CD14-positive monocyte (primary cell): ENCODE data around the gene HS3ST4. TPM values are rescaled to one million over a fixed set of nuclear protein-coding genes. Genes with fewer than 3 reads are reported as not detected.

ENCODE experiments used
- DNase-seq, 3 donors: peaks; one replicate each; pipeline ENCODE4 v3.0.0-alpha.2; 2011 to 2022
- H2AFZ ChIP-seq: 2 replicates; pipeline ENCODE4 v1.6.0; 2012; ENCODE audit warnings: mild to moderate bottlenecking, low read depth, low read length, inconsistent platforms; ENCODE audit not compliant: insufficient read depth, poor library complexity, severe bottlenecking
- H3K27ac ChIP-seq, 2 donors: 1 replicate in 1 of 2; 2 replicates in 1 of 2; pipeline ENCODE4 v1.5.1; 2012 to 2013; ENCODE audit warnings: low read length in 2 of 2, control low read depth in 1 of 2, inconsistent platforms in 1 of 2, low read depth in 1 of 2, mild to moderate bottlenecking in 1 of 2
- H3K27me3 ChIP-seq, 2 donors: one replicate each; pipeline versions ENCODE4 v1.6.0 to v1.6.1; 2011 to 2013; ENCODE audit warnings: low read length in 2 of 2; ENCODE audit not compliant: control insufficient read depth in 2 of 2, insufficient read depth in 2 of 2
- H3K36me3 ChIP-seq, 2 donors: replicated peaks in 1 of 2; 1 replicate in 1 of 2; 2 replicates in 1 of 2; pipeline versions ENCODE4 v1.5.1 to v1.6.1; 2012 to 2013; ENCODE audit warnings: low read length in 2 of 2, control low read depth in 1 of 2, inconsistent platforms in 1 of 2, mild to moderate bottlenecking in 1 of 2; ENCODE audit not compliant: insufficient read depth in 2 of 2, control insufficient read depth in 1 of 2
- H3K4me1 ChIP-seq, 2 donors: 1 replicate in 1 of 2; 2 replicates in 1 of 2; pipeline versions ENCODE4 v1.5.1 to v1.6.1; 2012 to 2013; ENCODE audit warnings: low read length in 2 of 2, control low read depth in 1 of 2, inconsistent platforms in 1 of 2, mild to moderate bottlenecking in 1 of 2, moderate library complexity in 1 of 2; ENCODE audit not compliant: insufficient read depth in 2 of 2, control insufficient read depth in 1 of 2
- H3K4me2 ChIP-seq: replicated peaks from 2 replicates; pipeline ENCODE3; 2012; ENCODE audit warnings: low read length, moderate library complexity, mild to moderate bottlenecking; ENCODE audit not compliant: poor library complexity, severe bottlenecking; ENCODE audit errors: extremely low read depth
- H3K4me3 ChIP-seq, 3 experiments: fragments of 200-600 bp in 1 of 3; sonication (generic) in 1 of 3; replicated peaks in 1 of 3; 1 replicate in 2 of 3; 2 replicates in 1 of 3; pipeline ENCODE4 v1.5.1; 2011 to 2013; ENCODE audit warnings: low read length in 3 of 3, mild to moderate bottlenecking in 3 of 3, control low read depth in 2 of 3, low read depth in 2 of 3, inconsistent platforms in 1 of 3, moderate library complexity in 1 of 3
- H3K79me2 ChIP-seq: 2 replicates; pipeline ENCODE4 v1.6.0; 2012; ENCODE audit warnings: mild to moderate bottlenecking, control low read depth, inconsistent platforms, low read length, moderate library complexity; ENCODE audit not compliant: insufficient read depth
- H3K9ac ChIP-seq: 2 replicates; pipeline ENCODE4 v1.6.0; 2017; ENCODE audit warnings: low read length, mild to moderate bottlenecking; ENCODE audit not compliant: insufficient read depth, poor library complexity, severe bottlenecking
- H3K9me3 ChIP-seq, 2 donors: replicated peaks in 1 of 2; 1 replicate in 1 of 2; 2 replicates in 1 of 2; pipeline versions ENCODE4 v1.5.1 to v1.6.1; 2012 to 2013; ENCODE audit warnings: low read length in 2 of 2, control low read depth in 1 of 2; ENCODE audit not compliant: control insufficient read depth in 1 of 2, insufficient read depth in 1 of 2
- H4K20me1 ChIP-seq: 2 replicates; pipeline ENCODE4 v1.6.0; 2012; ENCODE audit warnings: mild to moderate bottlenecking, low read length, control low read depth, moderate library complexity; ENCODE audit not compliant: insufficient read depth
- H3K27ac Mint-ChIP-seq, 7 donors: one replicate each; pipeline ENCODE4 v1.8.0; 2020; ENCODE audit warnings: mild to moderate bottlenecking in 7 of 7, mixed read lengths in 7 of 7, moderate library complexity in 6 of 7, inconsistent platforms in 2 of 7
- H3K27me3 Mint-ChIP-seq, 3 donors: one replicate each; pipeline ENCODE4 v1.8.0; 2021 to 2022; ENCODE audit warnings: low read depth in 3 of 3, mild to moderate bottlenecking in 3 of 3, mixed read lengths in 3 of 3, moderate library complexity in 3 of 3, inconsistent platforms in 1 of 3
- H3K36me3 Mint-ChIP-seq, 2 donors: one replicate each; pipeline ENCODE4 v1.8.0; 2020; ENCODE audit warnings: mixed read lengths in 2 of 2, inconsistent platforms in 1 of 2, mild to moderate bottlenecking in 1 of 2
- H3K4me1 Mint-ChIP-seq: one replicate; pipeline ENCODE4 v1.8.0; 2020; ENCODE audit warnings: mild to moderate bottlenecking, mixed read lengths
- H3K4me3 Mint-ChIP-seq, 2 donors: one replicate each; pipeline ENCODE4 v1.8.0; 2020; ENCODE audit warnings: mild to moderate bottlenecking in 2 of 2, mixed read lengths in 2 of 2, moderate library complexity in 1 of 2
- H3K9me3 Mint-ChIP-seq, 7 donors: one replicate each; pipeline ENCODE4 v1.8.0; 2020 to 2022; ENCODE audit warnings: mixed read lengths in 7 of 7, mild to moderate bottlenecking in 6 of 7, moderate library complexity in 6 of 7, inconsistent platforms in 2 of 7
- WGBS: methylation state at CpG from one replicate; pipeline ENCODE4 v1.1.5; 2013; ENCODE audit warnings: missing lambda C conversion rate; ENCODE audit not compliant: insufficient coverage; 5-methylcytosine and 5-hydroxymethylcytosine counted together
- intact Hi-C, 2 donors: fragments of 100-400 bp; cut with micrococcal nuclease; formaldehyde crosslinking; loops; one replicate each; pipeline versions ENCODE4 v1.15.0 to v1.15.1; 2023
- polyA plus RNA-seq, 3 donors: library from polyadenylated mRNA; depleted of rRNA in 1 of 3; unstranded in 2 of 3; stranded (reverse) in 1 of 3; fragments of 300-500 nt in 2 of 3; fragments of >200 nt in 1 of 3; fragmentation: Illumina TruSeq in 2 of 3; gene quantifications; 1 replicate in 2 of 3; 2 replicates in 1 of 3; pipeline ENCODE4 v1.2.3, GENCODE V29; 2012 to 2021
- TF ChIP-seq, protein P1 (sequence below): fragments of 200-600 bp; IDR thresholded peaks from one replicate; pipeline ENCODE4 v1.8.0; 2022; ENCODE audit warnings: antibody characterized with exemption, mild to moderate bottlenecking

The HS3ST4 gene
- polyA plus RNA-seq, 3 donors, result not detected

DNA sequence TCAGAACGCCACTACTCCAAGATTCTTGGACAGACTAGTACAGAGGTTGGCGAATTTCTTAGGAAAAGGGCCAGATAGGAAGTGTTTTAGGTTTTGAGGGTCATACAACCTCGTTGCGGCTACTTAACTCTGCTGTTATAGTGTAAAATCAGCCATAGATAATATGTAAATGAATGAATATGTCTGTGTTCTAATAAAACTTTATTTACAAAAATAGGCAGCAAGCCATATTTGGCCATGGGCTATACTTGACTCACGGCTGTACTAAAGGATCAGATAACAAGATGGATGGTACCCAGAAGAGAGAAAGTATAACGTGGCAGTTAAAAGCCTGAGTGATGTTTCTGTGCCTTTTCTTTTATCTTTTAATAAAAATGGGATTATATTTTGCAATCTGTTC lies 125.5 kb downstream of the HS3ST4 start:
- no peaks in the 10 kb centered on the region for H3K27me3 ChIP-seq

DNA sequence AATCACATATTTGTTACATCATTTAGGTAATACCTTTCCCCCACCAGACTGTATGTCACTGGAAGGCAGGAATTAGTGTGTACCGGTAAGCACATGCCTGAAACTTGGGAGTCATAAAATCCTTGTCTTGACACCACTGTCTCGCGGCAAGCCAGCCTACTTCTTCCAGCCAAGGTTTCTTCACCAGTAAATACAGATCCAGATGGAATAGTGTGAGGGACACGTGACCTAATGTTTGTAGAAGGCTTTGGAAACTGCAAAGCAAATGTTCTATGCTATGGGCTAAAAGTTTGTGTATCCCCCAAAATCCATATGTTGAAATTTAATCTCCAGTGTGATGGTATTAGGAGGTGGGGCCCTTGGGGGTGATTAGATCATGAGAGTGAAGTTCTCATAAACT lies 126.1 kb downstream of the HS3ST4 start:
- Histone ChIP-seq H3K27me3 (no peaks in the 10 kb centered on the region), H3K9ac (no peak overlapping the region), H3K79me2 (no peaks in the 10 kb centered on the region), H3K4me1 (no peaks in the 10 kb centered on the region), H3K9me3 (no peaks in the 10 kb centered on the region), H3K4me2 (no peak overlapping the region), H3K4me3 (no peak overlapping the region), H3K27ac (no peak overlapping the region), H3K36me3 (no peaks in the 10 kb centered on the region), H4K20me1 (no peaks in the 10 kb centered on the region), H2AFZ (no peak overlapping the region)
- H3K36me3 Mint-ChIP-seq, result no peaks in the 10 kb centered on the region
- H3K27me3 Mint-ChIP-seq, result no peaks in the 10 kb centered on the region
- WGBS, result no CpG with 5 or more reads among the region's 4 CpGs
- H3K4me1 Mint-ChIP-seq, result no peaks in the 10 kb centered on the region
- H3K9me3 Mint-ChIP-seq, result peaks cover 0 to 4% (median 0%) of the 10 kb centered on the region in 7 donors
- H3K27ac Mint-ChIP-seq, result no peak overlapping the region
- no peak overlapping the region for H3K4me3 Mint-ChIP-seq
- intact Hi-C loops, result no loop called here
- TF ChIP-seq, protein P1, sequence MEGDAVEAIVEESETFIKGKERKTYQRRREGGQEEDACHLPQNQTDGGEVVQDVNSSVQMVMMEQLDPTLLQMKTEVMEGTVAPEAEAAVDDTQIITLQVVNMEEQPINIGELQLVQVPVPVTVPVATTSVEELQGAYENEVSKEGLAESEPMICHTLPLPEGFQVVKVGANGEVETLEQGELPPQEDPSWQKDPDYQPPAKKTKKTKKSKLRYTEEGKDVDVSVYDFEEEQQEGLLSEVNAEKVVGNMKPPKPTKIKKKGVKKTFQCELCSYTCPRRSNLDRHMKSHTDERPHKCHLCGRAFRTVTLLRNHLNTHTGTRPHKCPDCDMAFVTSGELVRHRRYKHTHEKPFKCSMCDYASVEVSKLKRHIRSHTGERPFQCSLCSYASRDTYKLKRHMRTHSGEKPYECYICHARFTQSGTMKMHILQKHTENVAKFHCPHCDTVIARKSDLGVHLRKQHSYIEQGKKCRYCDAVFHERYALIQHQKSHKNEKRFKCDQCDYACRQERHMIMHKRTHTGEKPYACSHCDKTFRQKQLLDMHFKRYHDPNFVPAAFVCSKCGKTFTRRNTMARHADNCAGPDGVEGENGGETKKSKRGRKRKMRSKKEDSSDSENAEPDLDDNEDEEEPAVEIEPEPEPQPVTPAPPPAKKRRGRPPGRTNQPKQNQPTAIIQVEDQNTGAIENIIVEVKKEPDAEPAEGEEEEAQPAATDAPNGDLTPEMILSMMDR, result no peak
- no peak for DNase-seq

More for the DNA sequence above, 125.5 kb downstream of the HS3ST4 start:
- Mint-ChIP-seq H3K27ac (no peak overlapping the region), H3K4me3 (no peak overlapping the region), H3K27me3 (no peaks in the 10 kb centered on the region), H3K36me3 (no peaks in the 10 kb centered on the region), H3K9me3 (peaks cover 0 to 4% (median 0%) of the 10 kb centered on the region in 7 donors), H3K4me1 (no peaks in the 10 kb centered on the region)
- no peaks in the 10 kb centered on the region for H3K4me1 ChIP-seq
- H3K36me3 ChIP-seq, result no peaks in the 10 kb centered on the region
- WGBS, result 94% methylated on average over 2 of the region's 6 CpGs
- no peaks in the 10 kb centered on the region for H3K9me3 ChIP-seq
- H3K4me3 ChIP-seq, result no peak overlapping the region
- H4K20me1 ChIP-seq, result no peaks in the 10 kb centered on the region
- H3K4me2 ChIP-seq, result no peak overlapping the region
- no peak overlapping the region for H3K9ac ChIP-seq
- no peaks in the 10 kb centered on the region for H3K79me2 ChIP-seq
- TF ChIP-seq, protein P1, result no peak
- no peak for DNase-seq
- no peak overlapping the region for H2AFZ ChIP-seq
- intact Hi-C loops, result no loop called here
- H3K27ac ChIP-seq, result no peak overlapping the region
